GM23338 (cell line): ENCODE data around the gene HDGFL2.

Experiments used
- CREB1 ChIP-seq: fragments of 250-450 bp; sonication (Bioruptor Pico); IDR thresholded peaks from 2 replicates; pipeline ENCODE4 v1.5.0; 2020; ENCODE audit warnings: low read depth, mild to moderate bottlenecking, moderate library complexity
- CTCF ChIP-seq, 2 experiments: fragments of 200-600 bp in 1 of 2; sonication (generic) in 1 of 2; conservative IDR thresholded peaks; 2 replicates each; pipeline versions ENCODE4 v1.5.1 to v1.6.1; 2016 to 2017; ENCODE audit warnings: antibody characterized with exemption in 2 of 2, low read depth in 2 of 2, mild to moderate bottlenecking in 2 of 2, moderate library complexity in 1 of 2
- EZH2 ChIP-seq: fragments of 200-600 bp; sonication (generic); IDR thresholded peaks from one replicate; pipeline ENCODE4 v1.8.0; 2017; ENCODE audit warnings: antibody characterized with exemption, mild to moderate bottlenecking, low read depth; ENCODE audit not compliant: unreplicated experiment
- EZH2phosphoT487 ChIP-seq: fragments of 200-600 bp; sonication (generic); IDR thresholded peaks from one replicate; pipeline ENCODE4 v1.8.1; 2018; ENCODE audit warnings: antibody characterized with exemption; ENCODE audit not compliant: unreplicated experiment
- JUNB ChIP-seq: IDR thresholded peaks from one replicate; pipeline ENCODE4 v1.6.1; 2016; ENCODE audit warnings: antibody characterized with exemption; ENCODE audit not compliant: unreplicated experiment
- POLR2AphosphoS5 ChIP-seq: IDR thresholded peaks from 2 replicates; pipeline ENCODE4 v1.6.1; 2016; ENCODE audit warnings: antibody characterized with exemption, low read depth
- REST ChIP-seq: IDR thresholded peaks from one replicate; pipeline ENCODE4 v1.6.1; 2018; ENCODE audit warnings: antibody characterized with exemption; ENCODE audit not compliant: unreplicated experiment
- ZNF331 ChIP-seq: fragments of 250-450 bp; sonication (Bioruptor Pico); IDR thresholded peaks from 2 replicates; pipeline ENCODE4 v1.5.0; 2020; ENCODE audit warnings: low read depth, mild to moderate bottlenecking, moderate library complexity

GRCh38 chr19:4529924-4530522 is 57.9 kb downstream of the HDGFL2 start:
- TF ChIP-seq EZH2phosphoT487 (no peak), CTCF (conservative IDR thresholded peaks at IDR 0.05; ENCODE audit: low read depth in 2 of 2) (no peak), POLR2AphosphoS5 (no peak), ZNF331 (CRISPR knock-in tag) (no peak), REST (no peak), EZH2 (no peak), JUNB (no peak), CREB1 (no peak)
